ENCODE data around the gene JMJD6. TPM values are rescaled to one million over a fixed set of nuclear protein-coding genes. Genes with fewer than 3 reads are reported as not detected.

Gene JMJD6
- total and polyA plus RNA-seq, 9 of the 15 experiments (the other 6 are each of a cell fraction or from before 2014, with no cell fraction given), result 2.5 to 52.3 (median 36.3) TPM

GRCh38 chr17:76726776-76727718 lies 641 bp upstream of the JMJD6 start, which contains the start of gene METTL23 (continued):
- TF ChIP-seq NFRKB (IDR thresholded peaks at IDR 0.05; ENCODE audit: low read depth), result 0 out of 2 replicates have a peak, but pooled peaks have one; percentile 41
- TF ChIP-seq E2F4 (CRISPR knock-in tag; IDR thresholded peaks at IDR 0.05; ENCODE audit: low read depth), result peak; percentile 44; the same call in 1 of the 2 replicates
- no peak for TF ChIP-seq ZNF134 (CRISPR knock-in tag; conservative IDR thresholded peaks at IDR 0.05)
- TF ChIP-seq ZNF830 (CRISPR knock-in tag; IDR thresholded peaks at IDR 0.05), result peak; percentile 9; the same call in 1 of the 2 replicates
- no peak for TF ChIP-seq FOXJ3 (CRISPR knock-in tag; IDR thresholded peaks at IDR 0.05)
- TF ChIP-seq POLR2G (IDR thresholded peaks at IDR 0.05; ENCODE audit: low read depth, low read length), result peak; percentile 77
- no peak for TF ChIP-seq SREBF1 (IDR thresholded peaks at IDR 0.05; ENCODE audit: borderline replicate concordance, low read depth, low read length)
- TF ChIP-seq SNRNP70 (optimal IDR thresholded peaks at IDR 0.05; ENCODE audit: low read depth, low read length), result no peak
- TF ChIP-seq BHLHE40 (IDR thresholded peaks at IDR 0.05; ENCODE audit: low read length), result peak; percentile 97
- peak; percentile 86 for TF ChIP-seq TFAP4 (CRISPR knock-in tag; IDR thresholded peaks at IDR 0.05; ENCODE audit: borderline replicate concordance)
- TF ChIP-seq MITF (IDR thresholded peaks at IDR 0.05), result peak; percentile 77; the same call in 1 of the 2 replicates
- TF ChIP-seq ETV6 (IDR thresholded peaks at IDR 0.05; ENCODE audit: borderline replicate concordance in 1 of 2, low read depth in 2 of 2, low read length in 1 of 2), result no peak
- no peak for TF ChIP-seq ETV6 (CRISPR knock-in tag; IDR thresholded peaks at IDR 0.05; ENCODE audit: borderline replicate concordance)
- TF ChIP-seq ETS2 (tag; IDR thresholded peaks at IDR 0.05; ENCODE audit: borderline replicate concordance, poor library complexity, severe bottlenecking), result no peak
- TF ChIP-seq CBX3 (IDR thresholded peaks at IDR 0.05; ENCODE audit: borderline replicate concordance in 1 of 2, low read length in 2 of 2), result no peak; a peak in 1 of 3 replicates
